H1 (cell line): ENCODE results near the gene HMSD. TPM values are rescaled to one million over a fixed set of nuclear protein-coding genes. Genes with fewer than 3 reads are reported as not detected.

Source experiments
- CTCF ChIA-PET: fragments of 300-600 bp; sonication (Branson Sonifier 250); formaldehyde crosslinking; loops from one replicate; lab custom pipeline; 2021; ENCODE audit not compliant: partially characterized antibody; lab: Charles Lee
- POLR2A ChIA-PET: fragments of 300-600 bp; sonication (Branson Sonifier 250); formaldehyde crosslinking; loops from one replicate; lab custom pipeline; 2021; ENCODE audit warnings: inconsistent platforms; ENCODE audit not compliant: partially characterized antibody; lab: Charles Lee
- DNase-seq, 2 experiments: peaks; one replicate each; pipeline versions ENCODE4 v3.0.0 to v3.0.0-alpha.2; 2010 to 2022; ENCODE audit warnings: low spot score in 2 of 2, low read depth in 1 of 2, mixed read lengths in 1 of 2
- FAIRE-seq: peaks from 2 replicates; lab custom pipeline; 2011; peaks lifted over from hg19 to GRCh38; lab: Jason Lieb, UNC
- H2AFZ ChIP-seq: 2 replicates; pipeline ENCODE4 v1.8.1; 2012; ENCODE audit warnings: low read length, inconsistent platforms
- H2AK5ac ChIP-seq: 2 replicates; pipeline ENCODE4 v1.6.1; 2013; ENCODE audit warnings: low read depth, low read length
- H2BK120ac ChIP-seq: replicated peaks from 2 replicates; pipeline ENCODE3; 2013; ENCODE audit warnings: low read depth, low read length, inconsistent platforms
- H2BK12ac ChIP-seq: 2 replicates; pipeline ENCODE4 v1.6.1; 2013; ENCODE audit warnings: low read depth, low read length
- H2BK15ac ChIP-seq: 2 replicates; pipeline ENCODE4 v1.6.1; 2013; ENCODE audit warnings: low read length
- H2BK20ac ChIP-seq: 2 replicates; pipeline ENCODE4 v1.6.1; 2013; ENCODE audit warnings: low read length
- H2BK5ac ChIP-seq: 2 replicates; pipeline ENCODE4 v1.6.1; 2013; ENCODE audit warnings: low read depth, low read length
- H3K14ac ChIP-seq: 2 replicates; pipeline ENCODE4 v1.6.1; 2013; ENCODE audit warnings: inconsistent platforms; ENCODE audit not compliant: insufficient read length
- H3K18ac ChIP-seq: 2 replicates; pipeline ENCODE4 v1.6.1; 2013; ENCODE audit warnings: low read length; ENCODE audit errors: extremely low read depth
- H3K23ac ChIP-seq: 2 replicates; pipeline ENCODE4 v1.6.1; 2013; ENCODE audit warnings: inconsistent platforms; ENCODE audit not compliant: insufficient read length
- H3K23me2 ChIP-seq: 2 replicates; pipeline ENCODE4 v1.6.1; 2013; ENCODE audit warnings: low read depth, low read length
- H3K27ac ChIP-seq: 2 replicates; pipeline ENCODE4 v1.6.1; 2011; ENCODE audit warnings: low read depth, low read length, inconsistent platforms
- H3K27me3 ChIP-seq, 4 experiments: replicated peaks in 1 of 4; 1 replicate in 1 of 4; 2 replicates in 3 of 4; pipeline versions ENCODE4 v1.6.1 to v1.8.1; 2011 to 2013; ENCODE audit warnings: low read length in 3 of 4, mild to moderate bottlenecking in 3 of 4, inconsistent platforms in 2 of 4, mixed read lengths in 2 of 4, moderate library complexity in 1 of 4; ENCODE audit not compliant: control insufficient read depth in 3 of 4, insufficient read depth in 3 of 4; ENCODE audit errors: extremely low read depth in 1 of 4
- H3K36me3 ChIP-seq, 4 experiments: 2 replicates each; pipeline versions ENCODE4 v1.6.1 to v1.8.1; 2011 to 2013; ENCODE audit warnings: mild to moderate bottlenecking in 4 of 4, low read length in 3 of 4, moderate library complexity in 2 of 4, control low read depth in 1 of 4, inconsistent platforms in 1 of 4; ENCODE audit not compliant: insufficient read depth in 4 of 4, control insufficient read depth in 2 of 4
- H3K4ac ChIP-seq: replicated peaks from 2 replicates; pipeline ENCODE3; 2013; ENCODE audit warnings: low read length, low read depth, mixed read lengths, inconsistent platforms; ENCODE audit not compliant: insufficient read length
- H3K4me1 ChIP-seq, 4 experiments: replicated peaks in 1 of 4; 1 replicate in 1 of 4; 2 replicates in 3 of 4; pipeline versions ENCODE4 v1.6.1 to v1.8.1; 2011 to 2013; ENCODE audit warnings: low read length in 3 of 4, inconsistent platforms in 2 of 4, mixed read lengths in 1 of 4; ENCODE audit not compliant: insufficient read depth in 4 of 4, control insufficient read depth in 3 of 4
- H3K4me2 ChIP-seq, 2 experiments: 2 replicates each; pipeline versions ENCODE4 v1.6.1 to v1.8.1; 2011 to 2013; ENCODE audit warnings: low read depth in 2 of 2, low read length in 2 of 2, control low read depth in 1 of 2, inconsistent platforms in 1 of 2, mild to moderate bottlenecking in 1 of 2; ENCODE audit not compliant: insufficient read depth in 1 of 2
- H3K4me3 ChIP-seq, 4 experiments: fragments of 200-600, 300-600 bp in 1 of 4; sonication (generic), shearing (Covaris generic), sonication (Bioruptor Twin) in 1 of 4; 2 replicates each; pipeline versions ENCODE4 v1.5.1 to v1.8.1; 2011 to 2016; ENCODE audit warnings: low read length in 4 of 4, low read depth in 3 of 4, control low read depth in 2 of 4, inconsistent platforms in 2 of 4, mild to moderate bottlenecking in 2 of 4, mixed read lengths in 1 of 4, moderate library complexity in 1 of 4; ENCODE audit not compliant: insufficient read depth in 2 of 4; ENCODE audit errors: extremely low read depth in 1 of 4
- H3K56ac ChIP-seq: replicated peaks from 2 replicates; pipeline ENCODE3; 2013; ENCODE audit warnings: low read depth, mild to moderate bottlenecking, mixed read lengths, low read length, inconsistent platforms; ENCODE audit not compliant: insufficient read length
- H3K79me1 ChIP-seq: 2 replicates; pipeline ENCODE4 v1.6.1; 2013; ENCODE audit warnings: low read depth, low read length, control low read depth
- H3K79me2 ChIP-seq, 2 experiments: 2 replicates each; pipeline versions ENCODE4 v1.6.1 to v1.8.1; 2012 to 2013; ENCODE audit warnings: low read length in 2 of 2, mild to moderate bottlenecking in 2 of 2, inconsistent platforms in 1 of 2; ENCODE audit not compliant: insufficient read depth in 2 of 2, control insufficient read depth in 1 of 2
- H3K9ac ChIP-seq, 4 experiments: replicated peaks in 1 of 4; 1 replicate in 1 of 4; 2 replicates in 3 of 4; pipeline versions ENCODE4 v1.6.1 to v1.8.1; 2011 to 2013; ENCODE audit warnings: low read depth in 3 of 4, low read length in 3 of 4, control low read depth in 2 of 4, mild to moderate bottlenecking in 2 of 4, moderate library complexity in 2 of 4, inconsistent platforms in 1 of 4; ENCODE audit errors: extremely low read depth in 1 of 4
- H3K9me3 ChIP-seq, 2 experiments: 2 replicates each; pipeline versions ENCODE4 v1.6.1 to v1.8.1; 2012 to 2013; ENCODE audit warnings: mild to moderate bottlenecking in 2 of 2, moderate library complexity in 2 of 2, control low read depth in 1 of 2, inconsistent platforms in 1 of 2, low read depth in 1 of 2, low read length in 1 of 2, mixed read lengths in 1 of 2; ENCODE audit not compliant: insufficient read depth in 2 of 2
- H4K20me1 ChIP-seq, 2 experiments: replicated peaks in 1 of 2; 2 replicates each; pipeline versions ENCODE3 to v1.8.1; 2011 to 2013; ENCODE audit warnings: inconsistent platforms in 2 of 2, low read length in 2 of 2, mild to moderate bottlenecking in 1 of 2; ENCODE audit not compliant: insufficient read depth in 2 of 2, control insufficient read depth in 1 of 2
- H4K5ac ChIP-seq: 2 replicates; pipeline ENCODE4 v1.6.1; 2013; ENCODE audit warnings: low read length, low read depth, mixed read lengths, inconsistent platforms; ENCODE audit not compliant: insufficient read length
- H4K8ac ChIP-seq: 2 replicates; pipeline ENCODE4 v1.8.0; 2013; ENCODE audit warnings: mild to moderate bottlenecking, moderate library complexity, low read length, inconsistent platforms; ENCODE audit not compliant: insufficient read depth; ENCODE audit errors: extremely low read depth
- H4K91ac ChIP-seq: replicated peaks from 2 replicates; pipeline ENCODE3; 2013; ENCODE audit warnings: low read length, mixed read lengths, inconsistent platforms; ENCODE audit not compliant: insufficient read length
- ATF3 ChIP-seq: IDR thresholded peaks from 2 replicates; pipeline ENCODE4 v1.6.1; 2011; ENCODE audit warnings: low read depth, mild to moderate bottlenecking, low read length; ENCODE audit not compliant: insufficient read depth
- CBX5 ChIP-seq: fragments of 300-800, 300-1000 bp; sonication (generic); IDR thresholded peaks from 2 replicates; pipeline ENCODE4 v1.7.1; 2016; ENCODE audit warnings: antibody characterized with exemption, low read length, low read depth
- E2F6 ChIP-seq: IDR thresholded peaks from 2 replicates; pipeline ENCODE4 v1.6.1; 2012; ENCODE audit warnings: inconsistent platforms
- POU5F1 ChIP-seq: IDR thresholded peaks from 2 replicates; pipeline ENCODE4 v1.6.1; 2011; ENCODE audit warnings: low read depth, mild to moderate bottlenecking, low read length, moderate library complexity
- RBBP5 ChIP-seq: IDR thresholded peaks from 2 replicates; pipeline ENCODE4 v1.7.1; 2012; ENCODE audit warnings: low read depth, mild to moderate bottlenecking, inconsistent platforms, low read length, moderate library complexity, borderline replicate concordance
- SAP30 ChIP-seq: fragments of 300-600 bp; sonication (generic); IDR thresholded peaks from 2 replicates; pipeline ENCODE4 v1.7.1; 2012; ENCODE audit warnings: low read length, moderate library complexity, mild to moderate bottlenecking, inconsistent platforms; ENCODE audit not compliant: insufficient read depth, insufficient replicate concordance
- SIRT6 ChIP-seq: IDR thresholded peaks from one replicate; pipeline ENCODE4 v1.7.1; 2012; ENCODE audit warnings: low read length, inconsistent platforms
- SUZ12 ChIP-seq: fragments of 200-600 bp; sonication (generic); IDR thresholded peaks from 2 replicates; pipeline ENCODE4 v1.6.1; 2012; ENCODE audit warnings: mild to moderate bottlenecking, inconsistent platforms, low read length, moderate library complexity, mixed read lengths
- TAF7 ChIP-seq: optimal IDR thresholded peaks from 2 replicates; pipeline ENCODE3; 2011; ENCODE audit warnings: low read depth, mild to moderate bottlenecking, inconsistent platforms, low read length, moderate library complexity, borderline replicate concordance
- TEAD4 ChIP-seq: IDR thresholded peaks from 2 replicates; pipeline ENCODE4 v1.6.1; 2012; ENCODE audit warnings: low read depth, low read length, inconsistent platforms, mixed read lengths
- YY1 ChIP-seq: IDR thresholded peaks from 2 replicates; pipeline ENCODE4 v1.6.1; 2011; ENCODE audit warnings: low read depth, mild to moderate bottlenecking, low read length
- WGBS, 2 experiments: shearing (Covaris generic) in 1 of 2; methylation state at CpG; one replicate each; pipeline versions ENCODE4 v1.1.6 to v1.1.7; 2013 to 2015; ENCODE audit warnings: low lambda C conversion rate in 2 of 2, mixed read lengths in 2 of 2, inconsistent platforms in 1 of 2, low coverage in 1 of 2, missing lambda C conversion rate in 1 of 2; ENCODE audit not compliant: insufficient replicate concordance in 2 of 2, insufficient coverage in 1 of 2, insufficient read length in 1 of 2; ENCODE audit errors: extremely low coverage in 1 of 2, missing lambda C conversion rate in 1 of 2; 5-methylcytosine and 5-hydroxymethylcytosine counted together
- polyA plus RNA-seq, 7 experiments: library from polyadenylated mRNA; depleted of rRNA in 3 of 7; stranded (reverse) in 5 of 7; unstranded in 2 of 7; fragments of >200 nt in 5 of 7; fragments of 200-250 nt in 2 of 7; gene quantifications; 1 replicate in 5 of 7; 2 replicates in 1 of 7; 4 replicates in 1 of 7; pipeline versions ENCODE4 v1.2.1 to v1.2.3, GENCODE V29; 2011 to 2013; ENCODE audit warnings: missing spikeins in 2 of 7, mixed read lengths in 2 of 7
- total RNA-seq: library from RNA; stranded (reverse); fragmentation: NEBNext Ultra II Directional; extraction: Animal tissue kit (Norgen Biotek cat#: 25700); gene quantifications from 2 replicates; pipeline ENCODE4 v1.2.1, GENCODE V29; 2021

The HMSD gene
- total and polyA plus RNA-seq, 2 of the 8 experiments (the other 6 are each of a cell fraction or from before 2014, with no cell fraction given): 1.3 to 3.0 TPM

- no peak overlapping the region for H3K27ac ChIP-seq
- H3K4me1 ChIP-seq: no peaks in the 10 kb centered on the region
- no peak overlapping the region for H3K23ac ChIP-seq
- no peak for FAIRE-seq
- H2BK5ac ChIP-seq: no peak overlapping the region
- H3K4me2 ChIP-seq: no peak overlapping the region
- H4K91ac ChIP-seq: no peak overlapping the region
- H4K8ac ChIP-seq: no peak overlapping the region
- DNase-seq: no peak
- 95% methylated on average over 3 of the region's 3 CpGs; no CpG with 5 or more reads in 1 of the 2 experiments for WGBS, 2 experiments
- no peak overlapping the region for H2AFZ ChIP-seq
- H3K18ac ChIP-seq: no peak overlapping the region
- H2BK120ac ChIP-seq: no peak overlapping the region
- H3K4ac ChIP-seq: no peak overlapping the region
- H2BK15ac ChIP-seq: no peak overlapping the region
- no peak overlapping the region for H3K4me3 ChIP-seq
- no peaks in the 10 kb centered on the region for H4K20me1 ChIP-seq
- no peak overlapping the region for H3K14ac ChIP-seq
- no peak overlapping the region for H2AK5ac ChIP-seq
- no peaks in the 10 kb centered on the region for H3K79me1 ChIP-seq
- no peak overlapping the region for H3K9ac ChIP-seq
- peaks cover 0 to 3% (median 1%) of the 10 kb centered on the region in 4 experiments; a peak in 3 of 7 replicates for H3K27me3 ChIP-seq
- H3K56ac ChIP-seq: no peak overlapping the region
- POLR2A ChIA-PET: no interaction called here
- no peaks in the 10 kb centered on the region for H3K79me2 ChIP-seq
- no peaks in the 10 kb centered on the region for H3K23me2 ChIP-seq
- no peak overlapping the region for H2BK20ac ChIP-seq
- no peaks in the 10 kb centered on the region for H3K36me3 ChIP-seq
- no peaks in the 10 kb centered on the region for H3K9me3 ChIP-seq
- CTCF ChIA-PET: interaction anchor here (1.3 to 1.7 kb wide), 3 partner anchors 9 to 353 kb away, joined by 3 to 4 read pairs (median 4); no protein-coding TSS in a partner anchor
- H2BK12ac ChIP-seq: no peak overlapping the region
- H4K5ac ChIP-seq: no peak overlapping the region
- TF ChIP-seq SUZ12 (no peak), CBX5 (no peak), E2F6 (no peak), ATF3 (no peak), SIRT6 (no peak), RBBP5 (no peak), TEAD4 (no peak), YY1 (no peak), POU5F1 (no peak), SAP30 (no peak), TAF7 (no peak)
These were observed 18.2 kb upstream of the HMSD start for GRCh38 chr18:63930773-63931354.
